HG02763 (cell line): ENCODE data around the gene C2CD3.
"Not testable (repeated sequence)": the region's sequence is repeated elsewhere in the genome, so short reads cannot be mapped to it uniquely, and the experiment has no call there.

Experiments
- ATAC-seq: cut with Tn5 transposase; IDR thresholded peaks from one replicate; pipeline ENCODE4 v1.9.1; 2021; ENCODE audit warnings: mild to moderate bottlenecking, moderate library complexity; ENCODE audit not compliant: unreplicated experiment

Gene C2CD3

GRCh38 chr11:74159642-74160041 lies 11.2 kb downstream of the C2CD3 start:
- no peak for ATAC-seq

- ATAC-seq: no peak
These were observed 13.6 kb downstream of the C2CD3 start for GRCh38 chr11:74157169-74157568.

GRCh38 chr11:74154620-74155281 lies 16.1 kb downstream of the C2CD3 start:
- ATAC-seq: no peak

DNA sequence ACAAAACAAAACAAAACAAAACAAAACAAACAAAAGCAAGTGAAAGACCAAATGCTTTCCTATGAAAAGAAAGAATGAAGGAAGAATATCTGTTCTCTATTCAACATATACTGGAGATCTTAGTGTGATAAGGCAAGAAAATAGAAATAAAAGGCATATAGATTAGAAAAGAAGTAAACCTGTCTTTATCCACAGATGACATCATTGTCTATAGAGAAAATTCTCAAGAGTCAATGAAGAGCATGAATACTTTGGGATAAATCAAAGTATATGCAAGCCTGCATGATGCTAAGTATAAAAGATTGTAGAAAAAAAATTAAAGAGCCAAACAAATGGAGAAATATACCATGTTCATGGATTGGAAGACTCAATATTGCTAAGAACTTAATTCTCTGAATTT lies 17.6 kb downstream of the C2CD3 start:
- ATAC-seq: no peak

- ATAC-seq: no peak
These were observed 23.4 kb downstream of the C2CD3 start for GRCh38 chr11:74147199-74147929.

DNA sequence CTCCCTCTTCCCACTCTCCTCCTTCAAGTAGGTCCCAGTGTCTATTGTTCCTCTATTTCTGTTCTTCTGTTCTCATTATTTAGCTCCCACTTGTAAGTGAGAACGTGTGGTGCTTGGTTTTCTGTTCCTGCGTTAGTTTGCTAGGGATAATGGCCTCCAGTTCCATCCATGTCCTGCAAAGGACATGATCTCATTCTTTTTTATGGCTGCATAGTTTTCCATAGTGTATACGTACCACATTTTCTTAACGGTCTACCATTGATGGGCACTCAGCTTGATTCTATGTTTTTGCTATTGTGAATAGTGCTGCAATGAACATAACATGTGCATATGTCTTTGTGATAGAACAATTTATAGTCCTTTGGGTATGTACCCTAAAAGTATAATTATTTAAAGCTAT lies 26.2 kb downstream of the C2CD3 start:
- ATAC-seq: no peak

- no peak for ATAC-seq
These were observed 28.2 kb downstream of the C2CD3 start for GRCh38 chr11:74142624-74143023.

DNA sequence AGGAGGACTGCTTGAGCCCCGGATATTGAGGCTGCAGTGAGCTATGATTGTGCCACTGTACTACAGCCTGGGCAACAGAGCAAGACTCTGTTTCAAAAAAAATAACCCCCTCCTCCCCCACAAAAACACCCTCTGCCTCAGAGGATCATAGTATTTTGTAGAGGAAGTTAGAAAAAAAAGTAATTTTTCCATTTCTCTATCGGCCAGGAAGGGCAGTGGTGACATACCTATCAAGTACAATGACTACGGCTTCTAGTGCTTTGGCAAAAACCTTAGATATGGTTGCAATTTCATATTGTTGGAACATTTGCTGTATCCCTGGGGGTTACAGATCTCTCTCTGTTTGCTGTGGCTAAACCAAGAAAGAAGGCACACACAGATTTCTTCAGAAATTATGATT lies 28.9 kb downstream of the C2CD3 start:
- no peak for ATAC-seq

DNA sequence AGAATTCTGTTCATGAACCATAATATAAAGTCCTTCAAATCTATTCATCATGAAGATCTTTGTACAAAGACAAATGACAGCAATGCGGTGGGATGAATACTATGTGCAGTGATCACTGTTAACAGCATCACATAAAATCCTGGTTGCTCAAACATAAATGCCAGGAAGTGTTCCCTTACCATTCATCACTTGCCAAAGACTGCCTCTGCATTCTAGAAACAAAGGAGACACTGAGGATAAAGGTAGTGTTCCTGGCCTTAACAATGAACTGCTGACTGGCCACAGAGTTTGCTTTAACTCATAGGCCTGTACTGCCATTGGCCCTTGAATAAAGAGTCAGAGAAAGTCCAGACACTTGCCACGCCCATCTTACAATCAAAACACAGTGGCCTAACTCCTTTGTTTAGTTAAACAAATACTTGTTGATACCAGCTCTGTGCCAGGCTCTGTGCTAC lies 29.5 kb downstream of the C2CD3 start:
- no peak for ATAC-seq

- not testable (repeated sequence) for ATAC-seq
These were observed 30.8 kb downstream of the C2CD3 start for GRCh38 chr11:74139919-74140431.

DNA sequence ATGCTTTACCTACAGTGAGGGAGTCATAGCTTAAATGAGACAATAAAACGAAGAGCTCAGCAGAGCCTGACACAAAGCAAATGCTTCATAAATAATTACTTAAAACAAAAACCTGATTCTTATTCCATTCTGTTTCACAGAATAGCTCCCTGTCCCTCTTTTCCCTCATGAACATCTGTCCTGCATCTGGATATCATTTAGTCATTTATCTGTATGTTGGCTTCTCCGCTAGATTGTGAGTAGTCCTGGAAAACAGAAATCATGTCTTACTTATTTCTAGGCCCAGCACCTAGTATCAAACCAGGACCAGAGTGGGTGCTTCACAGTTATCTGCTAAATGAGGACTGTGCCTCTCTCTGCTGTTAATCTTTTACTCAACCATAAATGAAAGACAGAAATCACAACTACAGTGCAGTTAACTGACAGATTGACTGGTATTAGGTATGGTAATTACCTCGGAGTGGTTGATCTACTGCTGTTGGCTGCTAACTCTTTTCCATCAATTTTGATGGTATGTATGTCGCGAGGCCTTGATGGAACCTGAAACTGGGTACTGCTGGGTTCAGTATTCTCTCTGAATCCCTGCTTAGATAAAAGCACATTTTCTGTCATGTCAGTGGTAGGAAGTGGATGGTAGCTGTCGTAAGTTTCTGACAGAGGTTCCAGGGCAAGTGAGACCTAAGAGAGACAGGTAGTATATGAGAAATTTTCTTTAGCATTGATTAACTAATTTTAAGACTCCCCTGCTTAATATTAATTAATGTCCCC lies 31.5 kb downstream of the C2CD3 start:
- no peak for ATAC-seq

DNA sequence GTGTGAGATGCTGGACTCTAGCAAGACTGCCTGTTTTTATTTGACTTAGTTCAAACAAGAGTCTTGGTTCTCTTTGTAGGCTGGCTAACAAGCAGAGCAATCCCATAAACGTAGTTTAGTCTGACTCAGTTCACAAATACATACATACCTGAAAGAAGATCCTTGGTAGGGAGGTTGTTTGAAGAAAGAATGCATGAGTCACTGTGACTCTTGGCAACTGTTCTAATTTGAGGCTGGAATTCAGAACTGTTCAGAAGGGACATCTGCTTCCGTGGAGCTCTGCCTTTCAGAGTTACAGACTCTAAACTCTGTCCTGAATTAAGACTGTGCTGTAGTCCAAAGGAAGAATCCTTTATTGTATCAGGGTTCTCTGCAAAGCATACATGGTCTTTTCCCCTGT lies 32.2 kb downstream of the C2CD3 start:
- ATAC-seq: no peak

- no peak for ATAC-seq
These were observed 32.8 kb downstream of the C2CD3 start for GRCh38 chr11:74138021-74138420.

DNA sequence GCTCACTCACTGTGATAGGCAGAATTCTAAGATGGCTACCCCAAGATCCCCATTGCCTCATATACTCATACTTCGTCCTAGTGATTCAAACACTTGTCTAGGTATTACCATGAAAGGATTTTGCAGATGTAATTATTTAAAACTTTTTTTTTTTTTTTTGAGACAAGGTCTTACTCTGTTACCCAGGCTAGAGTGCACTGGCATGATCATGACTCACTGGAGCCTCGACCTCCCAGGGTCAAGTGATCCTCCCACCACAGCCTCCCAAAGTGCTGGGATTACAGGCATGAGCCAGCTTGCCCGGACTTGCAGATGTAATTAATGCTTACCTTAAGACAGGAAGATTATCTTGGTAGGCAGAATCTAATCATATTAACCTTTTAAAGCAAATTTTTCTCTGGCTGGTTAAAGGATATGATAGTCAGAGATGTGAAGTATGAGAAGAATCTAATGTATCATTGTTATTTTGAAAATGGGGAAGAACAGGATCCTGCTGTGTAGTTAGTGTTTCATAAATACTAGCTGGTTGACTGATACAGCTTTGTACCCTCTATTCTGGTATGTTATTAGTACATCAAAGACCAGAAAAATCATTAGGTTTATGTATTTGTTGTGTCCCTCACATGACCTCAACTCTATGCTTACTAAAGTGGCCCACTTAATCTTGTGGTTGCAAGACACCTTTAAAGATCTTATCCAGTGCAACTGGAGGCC lies 35.5 kb downstream of the C2CD3 start:
- ATAC-seq: no peak

- no peak for ATAC-seq
These were observed 36.1 kb downstream of the C2CD3 start for GRCh38 chr11:74134661-74135060.

GRCh38 chr11:74133436-74133835 lies 37.4 kb downstream of the C2CD3 start:
- ATAC-seq: no peak

DNA sequence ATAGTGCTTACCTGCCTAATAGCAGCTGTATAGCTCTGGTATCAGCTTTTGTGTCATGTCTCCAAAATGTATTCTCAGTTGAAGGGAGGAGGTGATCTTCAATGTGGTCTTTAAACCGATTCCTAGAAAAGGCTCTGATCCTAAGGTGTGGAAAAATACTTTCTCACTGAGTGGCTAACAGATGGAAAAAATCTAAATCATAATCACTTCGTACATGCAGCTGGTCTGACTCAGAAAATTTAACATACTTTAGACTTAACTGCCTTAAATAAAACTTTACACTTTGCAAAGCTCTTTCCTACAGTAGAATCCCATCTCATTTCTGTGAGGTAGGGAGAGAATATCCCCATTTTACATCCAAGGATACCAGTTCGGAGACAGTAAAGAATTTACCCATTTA lies 38.0 kb downstream of the C2CD3 start:
- ATAC-seq: no peak

DNA sequence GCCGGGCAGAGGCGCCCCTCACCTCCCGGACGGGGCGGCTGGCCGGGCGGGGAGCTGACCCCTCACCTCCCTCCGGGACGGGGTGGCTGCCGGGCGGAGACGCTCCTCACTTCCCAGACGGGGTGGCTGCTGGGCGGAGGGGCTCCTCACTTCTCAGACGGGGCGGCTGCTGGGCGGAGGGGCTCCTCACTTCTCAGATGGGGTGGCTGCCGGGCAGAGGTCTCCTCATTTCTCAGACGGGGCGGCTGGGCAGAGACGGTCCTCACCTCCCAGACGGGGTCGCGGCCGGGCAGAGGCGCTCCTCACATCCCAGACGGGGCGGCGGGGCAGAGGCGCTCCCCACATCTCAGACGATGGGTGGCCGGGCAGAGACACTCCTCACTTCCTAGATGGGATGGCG lies 41.7 kb downstream of the C2CD3 start:
- ATAC-seq: not testable (repeated sequence)

GRCh38 chr11:74123008-74123448 lies 47.8 kb downstream of the C2CD3 start:
- no peak for ATAC-seq

DNA sequence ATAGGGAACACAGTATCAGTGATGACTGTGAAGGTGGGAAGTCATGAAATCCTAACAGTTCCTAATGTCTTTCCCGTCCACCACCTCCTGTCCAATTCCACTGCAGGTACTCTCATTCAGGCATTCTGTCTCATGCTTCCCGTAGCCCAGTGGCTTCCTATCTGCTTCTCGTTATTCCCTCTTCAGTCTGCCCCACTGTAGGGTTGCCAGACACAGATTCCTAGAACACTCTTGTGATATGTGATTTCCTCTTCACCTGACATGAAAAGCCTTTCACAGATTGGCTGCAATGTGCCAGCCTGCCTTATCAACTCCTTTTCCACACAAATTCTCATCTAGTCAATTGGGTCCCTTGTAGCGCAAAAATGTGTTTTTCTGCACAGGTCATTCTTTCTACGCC lies 49.0 kb downstream of the C2CD3 start:
- ATAC-seq: no peak
